Mucosa of descending colon (tissue), 3 donors: Measurements from ENCODE around the gene KCNQ2. TPM values are rescaled to one million over a fixed set of nuclear protein-coding genes. Genes with fewer than 3 reads are reported as not detected.
"Not testable (repeated sequence)": the region's sequence is repeated elsewhere in the genome, so short reads cannot be mapped to it uniquely, and the experiment has no call there.

Source experiments
- ATAC-seq: fragments of 200-7000 bp; cut with Tn5 transposase; one replicate; pipeline ENCODE4 v1.9.1; 2020; ENCODE audit warnings: mild to moderate bottlenecking, moderate library complexity
- DNase-seq, 3 donors: peaks; one replicate each; pipeline ENCODE4 v3.0.0-alpha.2; 2020
- H3K36me3 ChIP-seq: fragments of 200-600 bp; one replicate; pipeline ENCODE4 v1.8.0; 2021; ENCODE audit warnings: low read depth, mild to moderate bottlenecking
- H3K4me1 ChIP-seq: fragments of 200-600 bp; one replicate; pipeline ENCODE4 v1.8.0; 2021; ENCODE audit warnings: low read depth, mild to moderate bottlenecking
- H3K4me3 ChIP-seq: fragments of 200-600 bp; one replicate; pipeline ENCODE4 v1.8.0; 2021; ENCODE audit warnings: mild to moderate bottlenecking
- H3K9me3 ChIP-seq: fragments of 200-600 bp; one replicate; pipeline ENCODE4 v1.8.0; 2021; ENCODE audit warnings: mild to moderate bottlenecking
- intact Hi-C, 2 donors: fragments of 100-400 bp; cut with DNase I in 1 of 2; cut with micrococcal nuclease in 1 of 2; formaldehyde crosslinking; loops; one replicate each; pipeline versions ENCODE4 v1.11.0 to v1.11.1; 2022; cut with DNase I, micrococcal nuclease
- total RNA-seq, 3 donors: library from RNA; stranded (reverse); fragmentation: NEBNext Ultra II Directional in 2 of 3; extraction: Animal tissue kit (Norgen Biotek cat#: 25700) in 2 of 3; gene quantifications; one replicate each; pipeline versions ENCODE4 v1.2.1 to v1.2.4, GENCODE V29; 2021 to 2023
- TF ChIP-seq, protein P1 (sequence below): fragments of 200-600 bp; IDR thresholded peaks from one replicate; pipeline ENCODE4 v1.8.0; 2022; ENCODE audit warnings: antibody characterized with exemption, mild to moderate bottlenecking
- donor health status: DM: no; HTN: no; CAD: no; lungs with moderate emphysema.
- donor health status: DM: no; HTN: no; CAD: no.
- donor health status: DM: no; HTN: yes; CAD: no.

Gene KCNQ2
- total RNA-seq, 3 donors from 2014 or later: 1.4 TPM; not detected in 2

DNA sequence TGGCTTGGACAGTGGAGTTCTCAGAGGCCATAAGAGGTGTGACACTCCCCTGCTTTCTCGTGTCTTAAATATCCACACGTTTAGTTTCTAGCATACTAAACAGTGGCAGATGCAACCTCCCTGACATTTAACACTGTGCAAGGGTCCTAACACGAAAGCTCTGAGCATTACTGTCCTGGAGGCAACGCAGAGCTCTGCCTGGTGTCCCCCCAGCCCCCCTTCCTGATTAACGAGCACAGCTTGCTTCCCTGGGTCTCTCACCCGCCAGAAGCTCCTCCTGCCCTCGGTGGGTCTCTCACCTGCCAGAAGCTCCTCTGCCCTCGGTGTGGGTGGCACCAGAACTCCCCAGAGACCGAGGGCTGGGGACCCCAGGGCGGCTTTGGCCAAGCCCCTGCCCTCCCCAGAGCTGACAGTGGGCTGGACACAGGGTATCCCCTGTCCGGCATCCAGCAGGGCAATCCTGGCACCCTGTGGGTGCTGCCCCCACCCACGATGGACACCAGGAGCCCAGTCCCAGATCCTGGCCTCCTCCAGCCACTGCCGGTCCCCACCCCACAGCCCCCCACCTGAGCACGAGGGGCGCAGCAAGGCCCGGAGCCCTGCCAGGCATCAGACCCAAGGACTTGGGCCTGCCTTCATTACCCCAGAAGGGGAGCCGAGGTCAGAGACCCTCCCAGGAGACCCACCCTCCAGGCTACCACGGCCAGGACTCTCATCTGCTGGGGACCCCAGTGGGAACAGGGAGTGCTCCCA lies 12.4 kb upstream of the KCNQ2 start:
- intact Hi-C loops: no loop called here
- Histone ChIP-seq H3K36me3 (no peaks in the 10 kb centered on the region), H3K9me3 (no peaks in the 10 kb centered on the region), H3K4me3 (no peak overlapping the region), H3K4me1 (no peaks in the 10 kb centered on the region)
- TF ChIP-seq, protein P1, sequence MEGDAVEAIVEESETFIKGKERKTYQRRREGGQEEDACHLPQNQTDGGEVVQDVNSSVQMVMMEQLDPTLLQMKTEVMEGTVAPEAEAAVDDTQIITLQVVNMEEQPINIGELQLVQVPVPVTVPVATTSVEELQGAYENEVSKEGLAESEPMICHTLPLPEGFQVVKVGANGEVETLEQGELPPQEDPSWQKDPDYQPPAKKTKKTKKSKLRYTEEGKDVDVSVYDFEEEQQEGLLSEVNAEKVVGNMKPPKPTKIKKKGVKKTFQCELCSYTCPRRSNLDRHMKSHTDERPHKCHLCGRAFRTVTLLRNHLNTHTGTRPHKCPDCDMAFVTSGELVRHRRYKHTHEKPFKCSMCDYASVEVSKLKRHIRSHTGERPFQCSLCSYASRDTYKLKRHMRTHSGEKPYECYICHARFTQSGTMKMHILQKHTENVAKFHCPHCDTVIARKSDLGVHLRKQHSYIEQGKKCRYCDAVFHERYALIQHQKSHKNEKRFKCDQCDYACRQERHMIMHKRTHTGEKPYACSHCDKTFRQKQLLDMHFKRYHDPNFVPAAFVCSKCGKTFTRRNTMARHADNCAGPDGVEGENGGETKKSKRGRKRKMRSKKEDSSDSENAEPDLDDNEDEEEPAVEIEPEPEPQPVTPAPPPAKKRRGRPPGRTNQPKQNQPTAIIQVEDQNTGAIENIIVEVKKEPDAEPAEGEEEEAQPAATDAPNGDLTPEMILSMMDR: no peak
- DNase-seq: no peak
- no peak for ATAC-seq

DNA sequence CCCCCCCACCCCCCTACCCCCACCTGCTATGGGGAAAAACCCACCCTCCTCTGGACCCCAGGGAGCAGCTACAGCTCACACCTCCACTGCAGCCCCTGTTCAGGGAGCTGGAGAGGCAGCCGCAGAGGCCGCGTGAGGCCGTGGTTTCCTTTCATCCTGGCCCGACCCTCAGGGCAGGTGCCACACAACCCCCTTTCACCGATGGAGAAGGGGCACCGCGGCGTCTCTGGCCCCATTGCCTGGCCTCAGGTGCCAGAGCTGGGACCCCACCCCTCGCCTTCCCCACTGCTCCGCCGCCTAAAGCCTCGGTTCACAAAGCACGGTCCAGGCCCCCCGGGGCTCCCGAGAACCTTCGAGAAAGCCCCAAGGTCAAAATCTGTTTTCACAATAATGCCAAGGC lies 11.8 kb upstream of the KCNQ2 start:
- TF ChIP-seq, protein P1: no peak
- Histone ChIP-seq H3K9me3 (no peaks in the 10 kb centered on the region), H3K4me1 (no peaks in the 10 kb centered on the region), H3K36me3 (no peaks in the 10 kb centered on the region), H3K4me3 (no peak overlapping the region)
- no peak for DNase-seq
- intact Hi-C loops: no loop called here
- ATAC-seq: no peak

DNA sequence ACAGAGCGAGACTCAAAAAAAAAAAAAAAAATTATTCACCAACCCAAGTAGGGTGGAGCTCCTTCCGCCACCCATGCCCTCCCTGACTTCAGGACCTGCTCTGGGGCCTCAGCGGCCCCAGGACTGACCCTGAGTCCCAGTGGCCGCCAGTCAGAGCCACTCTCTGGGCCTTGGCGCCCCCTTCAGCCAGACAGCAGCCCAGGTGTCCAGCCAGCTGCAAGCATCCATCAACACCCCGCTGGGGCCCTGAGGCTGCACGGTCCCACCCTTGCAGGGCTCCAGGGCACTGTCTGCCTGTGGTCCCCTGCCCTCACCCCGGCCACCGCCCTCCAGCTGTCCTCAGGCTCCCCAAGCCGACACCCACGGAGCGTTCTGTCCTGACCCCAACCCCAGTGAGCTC lies 11.4 kb upstream of the KCNQ2 start:
- ATAC-seq: peak; percentile 8
- Histone ChIP-seq H3K9me3 (no peaks in the 10 kb centered on the region), H3K36me3 (no peaks in the 10 kb centered on the region), H3K4me3 (no peak overlapping the region), H3K4me1 (no peaks in the 10 kb centered on the region)
- intact Hi-C loops: no loop called here
- DNase-seq: no peak
- TF ChIP-seq, protein P1: no peak

DNA sequence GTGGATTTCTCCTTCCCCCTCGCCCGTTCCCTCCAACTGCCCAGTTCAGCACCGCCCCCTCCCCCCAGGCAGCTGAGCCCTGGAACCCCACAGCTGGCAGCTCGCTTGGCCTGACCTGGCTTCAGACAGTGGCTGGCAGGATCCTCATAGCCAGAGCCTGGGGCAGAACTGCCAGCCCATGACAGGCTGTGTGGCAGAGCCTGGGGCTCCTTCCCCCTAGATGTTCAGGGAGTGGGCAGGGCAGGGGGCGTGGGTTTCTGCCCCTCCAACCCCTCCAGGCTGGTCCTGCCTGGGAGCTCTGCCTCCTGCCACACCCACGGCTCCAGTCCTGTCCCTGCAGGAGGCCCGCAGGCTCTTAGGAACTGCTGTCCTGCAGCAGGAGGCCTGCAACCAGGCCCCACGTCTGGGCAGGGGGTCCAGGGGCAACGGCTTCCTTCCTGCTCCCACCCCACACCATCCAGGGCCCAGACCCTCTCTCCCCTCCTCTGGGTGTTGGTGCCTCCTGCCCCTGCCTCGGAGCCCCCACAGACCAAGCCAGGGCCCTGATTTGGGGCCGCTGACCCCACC lies 9.6 kb upstream of the KCNQ2 start:
- TF ChIP-seq, protein P1: no peak
- no peak overlapping the region for H3K4me3 ChIP-seq
- ATAC-seq: no peak
- no peaks in the 10 kb centered on the region for H3K9me3 ChIP-seq
- no peak for DNase-seq
- H3K4me1 ChIP-seq: no peaks in the 10 kb centered on the region
- intact Hi-C loops: no loop called here
- H3K36me3 ChIP-seq: no peaks in the 10 kb centered on the region

DNA sequence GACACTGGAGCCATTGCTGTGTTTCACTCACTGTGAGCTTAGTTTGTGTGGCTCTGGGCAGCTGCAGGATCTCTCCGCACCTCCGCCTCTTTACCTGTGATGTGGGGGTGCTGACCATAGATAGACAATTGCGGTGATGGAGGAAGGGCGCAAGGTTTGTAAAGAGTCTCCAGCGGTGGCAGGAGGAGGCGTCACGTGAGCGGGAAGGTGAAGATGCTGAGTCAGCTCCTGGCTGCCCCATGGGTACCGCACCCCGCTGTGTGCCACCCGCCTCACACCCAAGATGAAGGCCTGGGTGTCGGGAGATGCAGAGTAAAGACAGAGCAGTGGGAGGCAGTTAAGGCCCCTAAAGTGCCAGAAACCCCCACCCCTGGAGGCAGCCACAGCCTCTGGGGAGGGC lies 9.0 kb upstream of the KCNQ2 start:
- intact Hi-C loops: no loop called here
- H3K4me1 ChIP-seq: no peaks in the 10 kb centered on the region
- TF ChIP-seq, protein P1: no peak
- ATAC-seq: no peak
- DNase-seq: no peak
- H3K4me3 ChIP-seq: no peak overlapping the region
- no peaks in the 10 kb centered on the region for H3K9me3 ChIP-seq
- H3K36me3 ChIP-seq: no peaks in the 10 kb centered on the region

DNA sequence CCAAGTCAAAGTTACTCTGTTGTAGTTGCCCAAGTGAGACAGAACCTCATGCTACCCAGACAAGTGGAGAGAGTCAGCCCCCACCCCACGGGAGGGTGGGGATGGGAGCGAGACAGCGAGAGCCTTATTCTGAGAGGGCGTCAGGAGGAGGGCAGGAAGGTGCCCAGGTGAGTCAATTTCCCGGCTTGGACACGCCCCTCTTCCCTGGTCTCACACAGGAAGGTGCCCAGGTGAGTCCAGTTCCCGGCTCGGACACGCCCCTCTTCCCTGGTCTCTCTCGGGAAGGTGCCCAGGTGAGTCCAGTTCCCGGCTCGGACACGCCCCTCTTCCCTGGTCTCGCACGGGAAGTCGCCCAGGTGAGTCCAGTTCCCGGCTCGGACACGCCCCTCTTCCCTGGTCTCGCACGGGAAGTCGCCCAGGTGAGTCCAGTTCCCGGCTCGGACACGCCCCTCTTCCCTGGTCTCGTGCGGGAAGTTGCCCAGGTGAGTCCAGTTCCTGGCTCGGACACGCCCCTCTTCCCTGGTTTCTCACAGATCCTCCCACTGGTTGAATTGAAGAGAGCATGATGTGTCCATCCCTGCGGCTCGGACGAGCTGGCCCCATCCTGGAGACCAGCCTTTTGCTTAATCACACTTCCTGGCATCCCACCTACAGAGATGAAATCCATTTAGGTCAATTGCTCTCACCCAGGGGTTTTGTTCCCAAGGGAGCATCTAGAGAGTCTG lies 7.4 kb upstream of the KCNQ2 start:
- H3K36me3 ChIP-seq, intact Hi-C loops, H3K4me3 ChIP-seq, H3K9me3 ChIP-seq, DNase-seq, H3K4me1 ChIP-seq: not testable (repeated sequence)
- ATAC-seq: peak; percentile 33
